Omental fat pad (tissue), 4 donors: Measurements from ENCODE around the gene RPS3. TPM values are rescaled to one million over a fixed set of nuclear protein-coding genes. Genes with fewer than 3 reads are reported as not detected.

Source experiments
- ATAC-seq: fragments of 150-250 bp; one replicate; pipeline ENCODE4 v1.9.1; 2016; ENCODE audit warnings: mild to moderate bottlenecking, moderate library complexity; ENCODE audit not compliant: low FRiP score
- DNase-seq: peaks from one replicate; pipeline ENCODE4 v3.0.0-alpha.2; 2019; ENCODE audit warnings: low spot score
- CTCF ChIP-seq, 3 donors: fragments of 450-650 bp; IDR thresholded peaks; one replicate each; pipeline ENCODE4 v1.5.1; 2016 to 2017; ENCODE audit warnings: antibody characterized with exemption in 3 of 3, mild to moderate bottlenecking in 3 of 3, moderate library complexity in 2 of 3
- total RNA-seq, 4 donors: library from RNA; depleted of rRNA; stranded (reverse); fragments of >200 nt; gene quantifications; one replicate each; pipeline ENCODE4 v1.1.0, GENCODE V29; 2016

The RPS3 gene
- total RNA-seq, 4 donors from 2014 or later, result 876 to 1,394 (median 1,127) TPM

DNA sequence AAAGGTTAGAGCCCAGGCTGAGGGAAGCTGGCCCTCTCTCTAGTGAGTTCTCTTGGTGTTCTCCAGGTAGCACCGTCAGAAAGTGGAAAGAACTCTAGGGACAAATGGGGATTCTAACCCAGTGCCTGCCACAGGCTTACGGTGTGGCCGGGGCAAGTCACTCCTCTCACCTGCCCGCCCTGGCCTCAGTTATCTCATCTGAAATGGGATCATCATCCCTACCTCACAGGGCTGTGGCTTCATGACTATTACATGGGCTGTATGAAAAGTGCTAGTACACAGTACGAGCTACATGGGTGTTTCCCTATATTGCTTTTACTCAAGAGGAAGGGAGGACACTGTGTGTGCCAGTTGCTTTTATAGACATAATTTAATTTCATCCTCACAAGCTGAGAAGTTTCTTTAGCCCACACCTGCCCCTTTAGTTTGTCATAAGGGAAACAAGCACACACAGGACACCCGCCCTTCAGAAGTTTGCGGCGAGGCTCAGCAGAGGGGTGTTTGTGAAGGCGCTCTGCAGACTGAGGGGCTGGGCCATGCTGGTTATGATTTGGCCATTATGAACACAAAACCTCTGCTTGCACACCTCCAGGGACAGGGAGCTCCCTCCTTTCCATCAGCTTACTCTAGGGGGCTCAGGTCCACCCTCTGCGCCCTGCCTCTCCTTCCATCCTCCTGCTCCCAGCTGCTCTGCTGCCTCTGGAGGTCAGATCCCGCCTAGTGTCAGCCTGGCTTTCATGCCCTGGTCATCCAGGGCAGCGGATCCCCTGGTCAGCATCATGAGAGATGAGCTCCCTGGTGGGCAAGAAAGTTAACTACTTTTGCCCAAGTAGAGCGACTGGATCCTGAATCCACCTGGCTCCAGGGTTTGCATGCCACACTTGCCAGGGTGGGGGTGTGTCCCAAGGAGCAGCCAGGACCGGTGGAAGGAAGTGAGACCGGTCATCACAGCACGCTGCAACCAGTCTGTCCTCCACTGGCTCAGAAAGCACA, 32.5 kb downstream of the RPS3 start:
- no peak for ATAC-seq
- no peak for DNase-seq
- TF ChIP-seq CTCF (IDR thresholded peaks at IDR 0.05), result no peak

- ATAC-seq (no peak), DNase-seq (no peak)
- TF ChIP-seq CTCF (IDR thresholded peaks at IDR 0.05), result no peak
Observed at GRCh38 chr11:75432911-75433321, 33.6 kb downstream of the RPS3 start, which contains the start of gene KLHL35. KLHL35 (minus strand) TSS chr11:75433203; CDS start chr11:75430629, 2,574 bp downstream.

- TF ChIP-seq CTCF (IDR thresholded peaks at IDR 0.05), result no peak
- no peak for ATAC-seq
- DNase-seq, result no peak
Observed at GRCh38 chr11:75433443-75433842, 34.1 kb downstream of the RPS3 start.

GRCh38 chr11:75434051-75434450, 34.7 kb downstream of the RPS3 start:
- DNase-seq, result no peak
- no peak for ATAC-seq
- no peak for TF ChIP-seq CTCF (IDR thresholded peaks at IDR 0.05)

GRCh38 chr11:75434886-75435570, 35.7 kb downstream of the RPS3 start:
- DNase-seq (no peak), ATAC-seq (no peak)
- TF ChIP-seq CTCF (IDR thresholded peaks at IDR 0.05), result no peak

- ATAC-seq (no peak), DNase-seq (no peak)
- no peak for TF ChIP-seq CTCF (IDR thresholded peaks at IDR 0.05)
Observed at GRCh38 chr11:75435571-75435925, 36.2 kb downstream of the RPS3 start.
